Muscle layer of colon (tissue), 2 donors: ENCODE results near the gene GLE1.
"Not testable (repeated sequence)": the region's sequence is repeated elsewhere in the genome, so short reads cannot be mapped to it uniquely, and the experiment has no call there.

Experiments
- H3K27ac ChIP-seq: one replicate; pipeline ENCODE4 v1.7.0; 2013; ENCODE audit warnings: low read depth, mild to moderate bottlenecking, low read length, moderate library complexity
- H3K27me3 ChIP-seq, 2 donors: one replicate each; pipeline ENCODE4 v1.7.0; 2013; ENCODE audit warnings: low read length in 2 of 2, mild to moderate bottlenecking in 2 of 2; ENCODE audit not compliant: insufficient read depth in 2 of 2, control insufficient read depth in 1 of 2
- H3K36me3 ChIP-seq: one replicate; pipeline ENCODE4 v1.7.0; 2013; ENCODE audit warnings: mild to moderate bottlenecking, low read length; ENCODE audit not compliant: insufficient read depth
- H3K4me1 ChIP-seq: one replicate; pipeline ENCODE4 v1.7.0; 2013; ENCODE audit warnings: mild to moderate bottlenecking, low read length; ENCODE audit not compliant: insufficient read depth
- H3K4me3 ChIP-seq, 2 donors: one replicate each; pipeline ENCODE4 v1.7.0; 2013; ENCODE audit warnings: low read length in 2 of 2, low read depth in 1 of 2, mild to moderate bottlenecking in 1 of 2, moderate library complexity in 1 of 2
- H3K9ac ChIP-seq: one replicate; pipeline ENCODE4 v1.7.0; 2013; ENCODE audit warnings: low read length
- H3K9me3 ChIP-seq: one replicate; pipeline ENCODE4 v1.7.0; 2013; ENCODE audit warnings: mild to moderate bottlenecking, low read length
- donor health status: abdominal sarcoma.
- donor health status: Adenocarcinoma of cecum.

Gene GLE1

DNA sequence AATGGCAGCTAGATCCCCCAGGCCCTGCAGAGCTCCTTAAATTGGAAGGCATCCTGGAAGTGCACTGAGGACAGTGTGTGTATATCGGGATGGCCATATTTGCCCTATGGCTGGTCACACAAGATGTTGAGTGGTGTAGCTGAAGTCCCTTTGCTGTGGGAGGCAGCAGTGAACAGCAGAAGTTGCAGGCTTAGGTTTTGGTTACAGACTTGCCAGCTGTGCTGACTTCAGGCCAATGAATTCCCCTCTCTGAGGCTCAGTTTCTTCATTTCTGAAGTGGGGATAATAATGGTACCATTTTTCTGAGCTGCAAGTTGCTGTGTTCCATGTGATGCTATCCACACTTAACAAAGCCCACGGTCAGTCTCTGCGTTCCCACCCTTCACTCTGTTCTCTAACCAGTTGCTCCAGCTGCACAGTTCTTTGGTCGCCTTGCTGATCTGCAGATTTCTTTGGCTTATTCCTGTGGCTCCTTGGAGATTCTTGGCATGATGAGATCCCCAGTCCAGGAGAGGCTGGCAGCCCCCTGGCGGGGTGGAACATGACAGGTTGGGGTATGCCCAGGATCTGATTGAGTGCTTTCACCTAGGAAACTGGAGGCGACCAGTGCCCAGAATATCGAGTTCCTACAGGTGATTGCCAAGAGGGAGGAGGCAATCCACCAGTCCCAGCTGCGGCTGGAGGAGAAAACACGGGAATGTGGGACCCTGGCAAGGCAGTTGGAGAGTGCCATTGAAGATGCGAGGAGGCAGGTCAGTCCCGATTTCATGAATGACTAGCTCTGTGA, 6.5 kb upstream of the GLE1 start:
- Histone ChIP-seq H3K9me3 (no peaks in the 10 kb centered on the region), H3K4me1 (no peaks in the 10 kb centered on the region), H3K27ac (no peak overlapping the region), H3K9ac (no peak overlapping the region), H3K27me3 (no peaks in the 10 kb centered on the region), H3K4me3 (no peak overlapping the region), H3K36me3 (peaks cover 41% of the 10 kb centered on the region)

DNA sequence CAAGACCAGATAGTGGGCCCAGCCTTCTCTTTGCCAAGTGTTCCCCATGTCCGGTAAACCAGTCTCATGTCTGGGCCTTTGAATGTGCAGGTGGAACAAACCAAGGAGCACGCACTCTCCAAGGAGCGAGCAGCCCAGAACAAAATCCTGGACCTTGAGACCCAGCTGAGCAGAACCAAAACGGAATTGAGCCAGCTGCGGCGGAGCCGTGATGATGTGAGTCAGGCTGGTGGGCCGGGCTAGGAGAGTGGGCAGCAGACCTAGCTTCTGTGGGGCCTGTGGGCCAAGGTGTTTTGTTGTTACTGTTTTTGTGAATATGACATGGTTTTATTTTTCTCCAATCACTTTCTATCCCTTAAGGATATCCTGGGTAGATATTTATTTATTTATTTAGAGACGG, 5.6 kb upstream of the GLE1 start:
- H3K9ac ChIP-seq: no peak overlapping the region
- H3K36me3 ChIP-seq: peaks cover 41% of the 10 kb centered on the region
- H3K4me3 ChIP-seq: no peak overlapping the region
- H3K9me3 ChIP-seq: no peaks in the 10 kb centered on the region
- H3K27me3 ChIP-seq: no peaks in the 10 kb centered on the region
- H3K4me1 ChIP-seq: peaks cover 3% of the 10 kb centered on the region
- no peak overlapping the region for H3K27ac ChIP-seq

- Histone ChIP-seq H3K27ac (no peak overlapping the region), H3K4me3 (no peak overlapping the region), H3K36me3 (peaks cover 41% of the 10 kb centered on the region), H3K9me3 (no peaks in the 10 kb centered on the region), H3K27me3 (no peaks in the 10 kb centered on the region), H3K9ac (no peak overlapping the region), H3K4me1 (peaks cover 4% of the 10 kb centered on the region)
Measured at GRCh38 chr9:128499920-128500319, 4.6 kb upstream of the GLE1 start.

GRCh38 chr9:128503415-128503825, 1.1 kb upstream of the GLE1 start:
- H3K4me3 ChIP-seq: peak overlapping the region in 1 of 2 donors; percentile 98

GRCh38 chr9:128503870-128504269, 649 bp upstream of the GLE1 start:
- Histone ChIP-seq H3K9ac (no peak overlapping the region), H3K9me3 (no peaks in the 10 kb centered on the region), H3K27me3 (no peaks in the 10 kb centered on the region), H3K36me3 (peaks cover 12% of the 10 kb centered on the region), H3K4me3 (peak overlapping the region; percentile 7 to 98), H3K27ac (peak overlapping the region; percentile 12), H3K4me1 (peaks cover 19% of the 10 kb centered on the region)

More at GRCh38 chr9:128503415-128503825, 1.1 kb upstream of the GLE1 start:
- H3K27me3 ChIP-seq, H3K27ac ChIP-seq, H3K9me3 ChIP-seq, H3K9ac ChIP-seq: not testable (repeated sequence)
- peaks cover 16% of the 10 kb centered on the region for H3K36me3 ChIP-seq
- H3K4me1 ChIP-seq: peaks cover 19% of the 10 kb centered on the region

GRCh38 chr9:128505414-128505765, 871 bp downstream of the GLE1 start:
- peaks cover 19% of the 10 kb centered on the region for H3K4me1 ChIP-seq
- H3K4me3 ChIP-seq: peak overlapping the region; percentile 97 to 98
- H3K27ac ChIP-seq: peak overlapping the region; percentile 92
- peak overlapping the region; percentile 83 for H3K9ac ChIP-seq
- peaks cover 15% of the 10 kb centered on the region for H3K36me3 ChIP-seq
- no peaks in the 10 kb centered on the region for H3K27me3 ChIP-seq
- no peaks in the 10 kb centered on the region for H3K9me3 ChIP-seq

DNA sequence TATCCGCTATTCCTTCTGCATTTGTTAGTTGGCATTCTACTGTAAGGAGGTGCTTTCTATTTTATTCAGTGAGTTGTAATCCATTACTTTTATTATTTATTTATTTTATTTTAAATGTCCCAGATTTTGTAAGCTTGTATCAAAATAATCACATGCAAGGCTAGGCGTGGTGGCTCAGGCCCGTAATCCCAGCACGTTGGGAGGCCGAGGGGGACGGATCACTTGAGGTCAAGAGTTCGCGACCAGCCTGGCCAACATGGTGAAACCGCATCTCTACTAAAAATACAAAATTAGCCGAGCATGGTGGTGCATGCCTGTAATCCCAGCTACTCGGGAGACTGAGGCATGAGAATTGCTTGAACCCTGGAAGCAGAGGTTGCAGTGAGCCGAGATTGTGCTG, 1.4 kb downstream of the GLE1 start:
- not testable (repeated sequence) for H3K27me3 ChIP-seq, H3K9me3 ChIP-seq, H3K9ac ChIP-seq, H3K27ac ChIP-seq
- Histone ChIP-seq H3K4me3 (peak overlapping the region in 1 of 2 donors; percentile 98), H3K4me1 (peaks cover 19% of the 10 kb centered on the region), H3K36me3 (peaks cover 13% of the 10 kb centered on the region)

GRCh38 chr9:128512820-128513219, 8.3 kb downstream of the GLE1 start:
- no peaks in the 10 kb centered on the region for H3K27me3 ChIP-seq
- no peak overlapping the region for H3K9ac ChIP-seq
- no peaks in the 10 kb centered on the region for H3K4me1 ChIP-seq
- H3K4me3 ChIP-seq: no peak overlapping the region
- peaks cover 23% of the 10 kb centered on the region for H3K36me3 ChIP-seq
- no peak overlapping the region for H3K27ac ChIP-seq
- H3K9me3 ChIP-seq: no peaks in the 10 kb centered on the region

DNA sequence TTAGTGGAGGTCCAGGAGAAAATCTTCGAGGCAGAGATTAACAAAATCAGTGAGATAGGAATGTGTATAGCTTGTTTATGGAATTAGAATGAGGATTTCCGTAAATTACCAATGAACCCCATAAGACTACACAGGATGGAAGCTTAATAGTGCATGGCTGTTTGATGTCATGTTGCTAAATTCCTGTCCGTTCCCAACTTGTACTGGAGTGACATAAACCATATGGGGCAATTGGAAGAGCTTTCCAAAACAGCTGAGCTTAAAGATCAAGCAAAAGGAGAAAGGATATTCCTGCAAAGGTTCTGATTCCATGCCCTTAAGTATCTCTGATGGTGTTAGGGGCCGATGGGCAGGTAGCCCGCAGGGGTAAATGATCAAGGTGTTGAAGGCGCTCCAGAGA, 17.4 kb downstream of the GLE1 start:
- Histone ChIP-seq H3K4me3 (no peak overlapping the region), H3K27ac (no peak overlapping the region), H3K36me3 (peaks cover 47% of the 10 kb centered on the region), H3K9ac (no peak overlapping the region), H3K4me1 (peaks cover 7% of the 10 kb centered on the region), H3K27me3 (no peaks in the 10 kb centered on the region), H3K9me3 (no peaks in the 10 kb centered on the region)

- Histone ChIP-seq H3K27me3 (no peaks in the 10 kb centered on the region), H3K9ac (no peak overlapping the region), H3K9me3 (no peaks in the 10 kb centered on the region), H3K4me3 (no peak overlapping the region), H3K27ac (no peak overlapping the region), H3K36me3 (peaks cover 50% of the 10 kb centered on the region), H3K4me1 (peaks cover 7% of the 10 kb centered on the region)
Measured at GRCh38 chr9:128523199-128523925, 18.8 kb downstream of the GLE1 start.

GRCh38 chr9:128526720-128527119, 22.2 kb downstream of the GLE1 start:
- Histone ChIP-seq H3K27ac (no peak overlapping the region), H3K36me3 (peaks cover 61% of the 10 kb centered on the region)

More at GRCh38 chr9:128526720-128527119, 22.2 kb downstream of the GLE1 start:
- Histone ChIP-seq H3K27me3 (no peaks in the 10 kb centered on the region), H3K4me1 (peaks cover 7% of the 10 kb centered on the region), H3K9me3 (no peaks in the 10 kb centered on the region), H3K9ac (no peak overlapping the region), H3K4me3 (no peak overlapping the region)
